HK-2 (cell line): ENCODE measurements around the gene TMEM107.
A peak's percentile ranks its signal among the peaks of the same experiment; 100 is the strongest.

Source experiments
- DNase-seq: peaks from one replicate; pipeline ENCODE4 v3.0.0-alpha.2; 2018; ENCODE audit not compliant: unreplicated experiment

TMEM107 gene

DNA sequence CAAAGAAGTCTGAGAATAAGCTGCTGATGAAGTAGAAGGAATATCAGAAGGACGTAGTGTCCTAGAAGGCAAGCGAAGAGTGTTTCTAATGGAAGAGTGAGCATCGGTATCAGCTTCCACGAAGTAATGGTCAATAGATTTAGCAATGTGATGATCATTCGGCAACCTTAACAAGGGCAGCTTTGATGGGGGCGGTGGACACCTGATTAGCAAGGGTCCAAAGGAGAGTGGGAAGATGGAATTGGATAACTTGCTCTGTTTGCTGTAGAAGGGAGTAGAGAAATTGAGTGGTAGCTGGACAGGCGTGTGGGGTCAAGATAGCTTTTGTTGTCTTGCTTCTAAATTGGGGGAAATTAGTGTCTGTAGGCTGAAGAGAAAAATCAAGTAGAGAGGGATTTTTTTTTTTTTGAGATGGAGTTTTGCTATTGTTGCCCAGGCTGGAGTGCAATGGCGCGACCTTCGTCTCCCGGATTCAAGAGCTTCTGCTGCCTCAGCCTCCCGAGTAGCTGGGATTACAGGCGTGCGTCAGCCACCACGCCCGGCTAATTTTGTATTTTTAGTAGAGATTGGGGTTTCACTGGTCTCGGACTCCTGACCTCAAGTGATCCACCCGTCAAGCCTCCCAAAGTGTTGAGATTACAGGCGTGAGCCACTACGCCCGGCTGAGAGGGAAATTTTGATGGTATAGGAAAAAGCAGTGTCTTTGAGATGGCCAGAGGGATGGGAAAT lies 38.4 kb downstream of the TMEM107 start:
- peak; percentile 20 for DNase-seq

- no peak for DNase-seq
These were observed 42.2 kb downstream of the TMEM107 start for GRCh38 chr17:8133941-8134340.

- DNase-seq: no peak
These were observed 42.8 kb downstream of the TMEM107 start for GRCh38 chr17:8133399-8133798.

- peak; percentile 32 for DNase-seq
These were observed 44.2 kb downstream of the TMEM107 start for GRCh38 chr17:8131844-8132441.

- DNase-seq: no peak
These were observed 47.9 kb downstream of the TMEM107 start for GRCh38 chr17:8128125-8128784.

DNA sequence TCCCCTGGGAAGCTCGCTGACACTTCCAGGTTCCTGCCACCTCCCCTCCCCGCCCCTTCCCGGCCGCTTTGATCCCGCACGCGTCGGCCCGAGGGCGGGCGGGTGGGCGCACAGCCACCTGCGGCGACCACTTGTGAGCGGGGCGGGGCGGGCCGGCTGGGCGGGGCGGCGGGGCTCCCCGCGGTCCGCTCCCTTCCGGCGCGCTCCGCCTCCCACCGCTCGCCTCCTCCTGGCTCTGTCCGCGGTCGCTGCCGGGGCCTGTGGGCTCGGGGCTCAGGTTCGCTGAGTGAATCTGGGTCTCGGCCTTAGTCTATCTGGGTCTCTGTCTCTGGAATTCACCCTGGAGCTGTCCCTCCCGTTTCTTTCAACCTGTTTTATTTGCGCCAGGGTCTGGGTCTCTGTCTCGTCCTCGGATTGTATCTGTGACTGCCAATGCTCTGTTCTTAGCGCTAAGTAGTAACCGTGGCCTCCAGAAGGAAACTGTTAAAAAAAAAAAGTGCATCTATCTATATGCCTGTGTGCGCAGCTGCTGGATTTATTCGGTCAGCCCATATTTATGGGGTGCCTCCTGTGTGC lies 49.6 kb downstream of the TMEM107 start:
- DNase-seq: peak; percentile 54

GRCh38 chr17:8125947-8126490 lies 50.2 kb downstream of the TMEM107 start:
- DNase-seq: peak; percentile 50

- peak; percentile 94 for DNase-seq
These were observed 50.8 kb downstream of the TMEM107 start for GRCh38 chr17:8125154-8125946.

GRCh38 chr17:8124350-8125153 lies 51.6 kb downstream of the TMEM107 start:
- DNase-seq: peak; percentile 32

- peak; percentile 31 for DNase-seq
These were observed 52.4 kb downstream of the TMEM107 start, which contains the start of gene HES7 for GRCh38 chr17:8123695-8124349. HES7 (minus strand) TSS chr17:8124106; CDS start chr17:8124084, 22 bp downstream.

- DNase-seq: peak; percentile 22
These were observed 53.1 kb downstream of the TMEM107 start for GRCh38 chr17:8122924-8123694.
